ENCODE data around the gene TSPAN3. TPM values are rescaled to one million over a fixed set of nuclear protein-coding genes. Genes with fewer than 3 reads are reported as not detected.

Gene TSPAN3
- total and polyA plus RNA-seq, 10 of the 15 experiments (the other 5 are each of a cell fraction or from before 2014, with no cell fraction given): 18.9 to 114 (median 57.2) TPM

DNA sequence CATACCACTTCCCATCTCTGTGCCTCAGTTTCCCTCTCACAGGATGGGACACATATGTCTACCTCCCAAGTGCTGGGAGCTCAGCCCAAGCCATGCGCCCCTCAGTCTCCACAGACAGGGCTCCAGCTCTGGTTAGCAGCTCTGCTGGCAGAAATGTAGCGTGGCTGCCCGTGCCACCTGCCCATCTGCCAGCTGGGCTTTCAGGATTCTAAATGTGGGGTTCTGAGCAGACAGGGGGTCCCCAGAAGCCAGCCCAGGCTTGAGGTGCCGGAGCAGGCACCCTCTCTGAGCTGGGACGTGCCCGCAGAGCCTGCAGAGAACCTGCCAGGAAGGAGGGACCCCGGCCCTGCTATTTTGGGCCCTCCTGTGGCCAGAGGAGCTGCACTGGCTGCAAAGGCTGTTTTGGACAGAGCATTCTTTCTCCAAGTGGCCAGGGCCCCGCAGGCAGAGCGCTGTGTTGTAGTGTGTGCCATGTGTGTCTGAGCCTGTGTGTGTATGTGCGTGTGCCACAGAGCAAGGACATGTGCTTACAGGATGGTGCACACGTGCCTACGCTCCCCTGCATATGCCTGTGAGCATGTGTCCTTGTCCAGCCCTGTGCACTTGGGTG is 44.3 kb downstream of the TSPAN3 start:
- FAIRE-seq (no peak), ATAC-seq (no peak), DNase-seq (ENCODE audit: low read depth, low spot score) (no peak)
- in situ Hi-C loops (cut with MboI) (no loop called here), intact Hi-C loops (cut with micrococcal nuclease; ENCODE audit: unreplicated experiment) (no loop called here)
- ChIA-PET CTCF (interaction anchor here (1.0 to 17.4 kb wide), 7 partner anchors 9 to 517 kb away, joined by 3 to 483 read pairs (median 4); partner anchors contain the start of gene PSTPIP1), RAD21 (ENCODE audit: unreplicated experiment) (interaction anchor here (15.5 kb wide), 1 partner anchor 49 kb away, joined by 259 read pairs; no protein-coding TSS in a partner anchor), SMC1A (ENCODE audit: uncharacterized antibody, unreplicated experiment) (interaction anchor here (22.2 kb wide), 1 partner anchor 52 kb away, joined by 375 read pairs; no protein-coding TSS in a partner anchor), POLR2A (interaction anchor here (0.8 kb wide), 1 partner anchor 40 kb away, joined by 4 read pairs; no protein-coding TSS in a partner anchor)
- Histone ChIP-seq H3K4me2 (ENCODE audit: control insufficient read depth, insufficient read depth) (no peak overlapping the region), H3K79me2 (ENCODE audit: control insufficient read depth, insufficient read depth, low read length) (no peaks in the 10 kb centered on the region), H3K36me3 (ENCODE audit: control insufficient read depth in 2 of 2, insufficient read depth in 2 of 2, low read length in 1 of 2) (no peaks in the 10 kb centered on the region), H3K9me3 (replicated peaks; ENCODE audit: control insufficient read depth, insufficient read depth, low read length) (no peaks in the 10 kb centered on the region), H3K27ac (ENCODE audit: control insufficient read depth, insufficient read depth) (no peak overlapping the region), H2AFZ (ENCODE audit: control insufficient read depth, low read depth, low read length) (no peak overlapping the region), H4K20me1 (ENCODE audit: control insufficient read depth, insufficient read depth) (no peaks in the 10 kb centered on the region), H3K27me3 (replicated peaks in 1 of 2; ENCODE audit: control insufficient read depth in 2 of 2, insufficient read depth in 2 of 2, low read length in 1 of 2) (no peaks in the 10 kb centered on the region), H3K9ac (ENCODE audit: control insufficient read depth, insufficient read depth, low read length) (no peak overlapping the region), H3K4me1 (ENCODE audit: control insufficient read depth, insufficient read depth, low read length) (peaks cover 12% of the 10 kb centered on the region), H3K4me3 (no peak overlapping the region)
- no TSS peak for BruUV-seq (replicated peaks)
- TF ChIP-seq, protein P1, sequence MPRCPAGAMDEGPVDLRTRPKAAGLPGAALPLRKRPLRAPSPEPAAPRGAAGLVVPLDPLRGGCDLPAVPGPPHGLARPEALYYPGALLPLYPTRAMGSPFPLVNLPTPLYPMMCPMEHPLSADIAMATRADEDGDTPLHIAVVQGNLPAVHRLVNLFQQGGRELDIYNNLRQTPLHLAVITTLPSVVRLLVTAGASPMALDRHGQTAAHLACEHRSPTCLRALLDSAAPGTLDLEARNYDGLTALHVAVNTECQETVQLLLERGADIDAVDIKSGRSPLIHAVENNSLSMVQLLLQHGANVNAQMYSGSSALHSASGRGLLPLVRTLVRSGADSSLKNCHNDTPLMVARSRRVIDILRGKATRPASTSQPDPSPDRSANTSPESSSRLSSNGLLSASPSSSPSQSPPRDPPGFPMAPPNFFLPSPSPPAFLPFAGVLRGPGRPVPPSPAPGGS (IDR thresholded peaks at IDR 0.05; ENCODE audit: borderline replicate concordance, insufficient read depth, low read depth, low read length, poor library complexity, severe bottlenecking): peak; percentile 14
- TF ChIP-seq STAT3 (IDR thresholded peaks at IDR 0.05; ENCODE audit: low read depth, low read length): no peak
- 74% methylated on average over 12 of the region's 12 CpGs for WGBS (ENCODE audit: insufficient coverage, insufficient replicate concordance, low lambda C conversion rate, missing lambda C conversion rate)

DNA sequence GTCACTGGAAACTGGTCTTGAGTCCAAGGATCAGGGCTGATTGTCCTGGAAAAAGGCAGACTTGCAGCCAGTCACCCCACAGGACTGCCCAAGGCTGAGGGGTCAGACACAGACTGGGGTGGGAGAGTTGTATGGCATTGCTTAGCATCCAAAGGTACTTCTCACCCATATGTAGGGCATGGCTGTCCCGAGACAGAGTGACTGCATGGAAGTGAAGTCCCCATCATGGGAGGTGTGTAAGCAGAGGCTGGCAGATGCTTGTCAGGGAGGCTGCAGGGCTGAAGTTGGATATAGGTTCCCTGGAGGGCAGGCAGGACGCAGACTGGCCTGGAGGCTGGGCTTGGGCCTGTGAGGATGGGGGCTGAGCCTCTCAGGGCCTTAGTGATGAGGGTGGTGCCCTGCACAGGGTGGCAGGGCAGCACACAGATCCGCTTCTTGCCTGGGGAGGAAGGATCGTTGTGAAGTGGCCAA is 44.9 kb downstream of the TSPAN3 start:
- WGBS (ENCODE audit: insufficient coverage, insufficient replicate concordance, low lambda C conversion rate, missing lambda C conversion rate): 77% methylated on average over 4 of the region's 4 CpGs
- DNase-seq (ENCODE audit: low read depth, low spot score) (no peak), ATAC-seq (no peak), FAIRE-seq (no peak)
- intact Hi-C loops (cut with micrococcal nuclease; ENCODE audit: unreplicated experiment) (loop anchor here (2.0 kb wide), 1 partner anchor 53 kb away; no protein-coding TSS in a partner anchor), in situ Hi-C loops (cut with MboI) (no loop called here)
- no peaks in the 10 kb centered on the region for H4K20me1 ChIP-seq (ENCODE audit: control insufficient read depth, insufficient read depth)
- no peaks in the 10 kb centered on the region for H3K36me3 ChIP-seq (ENCODE audit: control insufficient read depth in 2 of 2, insufficient read depth in 2 of 2, low read length in 1 of 2)
- H3K9me3 ChIP-seq (replicated peaks; ENCODE audit: control insufficient read depth, insufficient read depth, low read length): no peaks in the 10 kb centered on the region
- no peak overlapping the region for H2AFZ ChIP-seq (ENCODE audit: control insufficient read depth, low read depth, low read length)
- CTCF ChIA-PET: interaction anchor here (0.7 to 17.4 kb wide), 9 partner anchors 9 to 518 kb away, joined by 3 to 483 read pairs (median 4); partner anchors contain the start of gene PSTPIP1
- TF ChIP-seq FOXK2 (IDR thresholded peaks at IDR 0.05) (no peak), MEF2B (IDR thresholded peaks at IDR 0.05; ENCODE audit: partially characterized antibody, poor library complexity, severe bottlenecking) (no peak), SMAD5 (IDR thresholded peaks at IDR 0.05; ENCODE audit: low read depth) (no peak), ZNF207 (IDR thresholded peaks at IDR 0.05; ENCODE audit: borderline replicate concordance) (no peak), NFXL1 (IDR thresholded peaks at IDR 0.05; ENCODE audit: borderline replicate concordance) (no peak), JUNB (IDR thresholded peaks at IDR 0.05) (no peak), EZH2 (IDR thresholded peaks at IDR 0.05; ENCODE audit: borderline replicate concordance, control insufficient read depth, low read depth, low read length) (no peak)
- TF ChIP-seq, protein P2, sequence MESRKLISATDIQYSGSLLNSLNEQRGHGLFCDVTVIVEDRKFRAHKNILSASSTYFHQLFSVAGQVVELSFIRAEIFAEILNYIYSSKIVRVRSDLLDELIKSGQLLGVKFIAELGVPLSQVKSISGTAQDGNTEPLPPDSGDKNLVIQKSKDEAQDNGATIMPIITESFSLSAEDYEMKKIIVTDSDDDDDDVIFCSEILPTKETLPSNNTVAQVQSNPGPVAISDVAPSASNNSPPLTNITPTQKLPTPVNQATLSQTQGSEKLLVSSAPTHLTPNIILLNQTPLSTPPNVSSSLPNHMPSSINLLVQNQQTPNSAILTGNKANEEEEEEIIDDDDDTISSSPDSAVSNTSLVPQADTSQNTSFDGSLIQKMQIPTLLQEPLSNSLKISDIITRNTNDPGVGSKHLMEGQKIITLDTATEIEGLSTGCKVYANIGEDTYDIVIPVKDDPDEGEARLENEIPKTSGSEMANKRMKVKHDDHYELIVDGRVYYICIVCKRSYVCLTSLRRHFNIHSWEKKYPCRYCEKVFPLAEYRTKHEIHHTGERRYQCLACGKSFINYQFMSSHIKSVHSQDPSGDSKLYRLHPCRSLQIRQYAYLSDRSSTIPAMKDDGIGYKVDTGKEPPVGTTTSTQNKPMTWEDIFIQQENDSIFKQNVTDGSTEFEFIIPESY (IDR thresholded peaks at IDR 0.05): no peak
- H3K4me2 ChIP-seq (ENCODE audit: control insufficient read depth, insufficient read depth): no peak overlapping the region
- peaks cover 18% of the 10 kb centered on the region for H3K4me1 ChIP-seq (ENCODE audit: control insufficient read depth, insufficient read depth, low read length)
- no TSS peak for BruUV-seq (replicated peaks)
- no peaks in the 10 kb centered on the region for H3K79me2 ChIP-seq (ENCODE audit: control insufficient read depth, insufficient read depth, low read length)
- no peak overlapping the region for H3K4me3 ChIP-seq
- POLR2A ChIA-PET: no interaction called here
- no peak overlapping the region for H3K9ac ChIP-seq (ENCODE audit: control insufficient read depth, insufficient read depth, low read length)
- H3K27me3 ChIP-seq (replicated peaks in 1 of 2; ENCODE audit: control insufficient read depth in 2 of 2, insufficient read depth in 2 of 2, low read length in 1 of 2): no peaks in the 10 kb centered on the region
- no peak overlapping the region for H3K27ac ChIP-seq (ENCODE audit: control insufficient read depth, insufficient read depth)
- SMC1A ChIA-PET (ENCODE audit: uncharacterized antibody, unreplicated experiment): interaction anchor here (1.0 to 22.2 kb wide), 2 partner anchors 12 to 52 kb away, joined by 3 to 375 read pairs; no protein-coding TSS in a partner anchor
- RAD21 ChIA-PET (ENCODE audit: unreplicated experiment): interaction anchor here (15.5 kb wide), 1 partner anchor 48 kb away, joined by 259 read pairs; no protein-coding TSS in a partner anchor
